Ovary (tissue), 9 donors: ENCODE data around the gene SDF2. TPM values are rescaled to one million over a fixed set of nuclear protein-coding genes. Genes with fewer than 3 reads are reported as not detected.
A peak's percentile ranks its signal among the peaks of the same experiment; 100 is the strongest.

Experiments used
- DNase-seq, 5 donors: peaks; one replicate each; pipeline ENCODE4 v3.0.0-alpha.2; 2019 to 2020
- H3K27ac ChIP-seq, 2 donors: fragments of 200-600 bp; one replicate each; pipeline versions ENCODE4 v1.5.1 to v1.8.0; 2019 to 2022
- H3K27me3 ChIP-seq: fragments of 200-600 bp; one replicate; pipeline ENCODE4 v1.8.0; 2022
- H3K36me3 ChIP-seq: fragments of 200-600 bp; sonication (generic); one replicate; pipeline ENCODE4 v1.5.1; 2019
- H3K4me1 ChIP-seq: one replicate; pipeline ENCODE4 v1.8.1; 2013; ENCODE audit warnings: mild to moderate bottlenecking, moderate library complexity; ENCODE audit not compliant: insufficient read depth
- H3K4me3 ChIP-seq: fragments of 200-600 bp; sonication (generic); one replicate; pipeline ENCODE4 v1.5.1; 2017
- H3K9me3 ChIP-seq, 2 donors: fragments of 200-600 bp in 1 of 2; sonication (generic) in 1 of 2; one replicate each; pipeline versions ENCODE4 v1.5.1 to v1.8.1; 2013 to 2019; ENCODE audit warnings: mild to moderate bottlenecking in 1 of 2, moderate library complexity in 1 of 2
- EP300 ChIP-seq: sonication (generic); formaldehyde crosslinking; IDR thresholded peaks from one replicate; pipeline ENCODE4 v1.6.1; 2017; ENCODE audit warnings: antibody characterized with exemption
- POLR2A ChIP-seq: fragments of 450-650 bp; IDR thresholded peaks from one replicate; pipeline ENCODE4 v1.6.1; 2017; ENCODE audit warnings: antibody characterized with exemption, mild to moderate bottlenecking, moderate library complexity
- WGBS, 3 donors: extraction: QIAGEN DNeasy Blood & Tissue Kit in 1 of 3; methylation state at CpG; one replicate each; pipeline versions ENCODE4 v1.1.5 to v1.1.7; 2013 to 2017; 5-methylcytosine and 5-hydroxymethylcytosine counted together
- intact Hi-C, 4 donors: fragments of 100-400 bp; cut with DNase I; formaldehyde crosslinking; loops; one replicate each; pipeline versions ENCODE4 v1.11.0 to v1.15.1; 2022 to 2023
- polyA plus RNA-seq, 2 donors: library from polyadenylated mRNA; stranded (reverse); fragments of 200-250 nt in 1 of 2; fragments of 350-450 nt in 1 of 2; fragmentation: Illumina TruSeq in 1 of 2; extraction: RNeasy Lipid Tissue Mini Kit (QIAGEN cat#74804) in 1 of 2; gene quantifications; one replicate each; pipeline ENCODE4 v1.2.3, GENCODE V29; 2013 to 2014
- total RNA-seq, 7 donors: library from RNA; depleted of rRNA in 2 of 7; stranded (reverse); fragments of >200 nt in 2 of 7; fragmentation: NEBNext Ultra II Directional in 3 of 7; extraction: Animal tissue kit (Norgen Biotek cat#: 25700) in 3 of 7; gene quantifications; one replicate each; pipeline versions ENCODE4 v1.1.0 to v1.2.4, GENCODE V29; 2016 to 2023
- TF ChIP-seq, protein P1 (sequence below), 3 donors: fragments of 450-650 bp in 2 of 3; fragments of 200-600 bp in 1 of 3; IDR thresholded peaks; one replicate each; pipeline versions ENCODE4 v1.5.1 to v1.8.0; 2016 to 2022; ENCODE audit warnings: antibody characterized with exemption in 3 of 3, mild to moderate bottlenecking in 1 of 3
- donor health status: DM: no; HTN: no; CAD: no; lungs with moderate emphysema.
- donor health status: DM: no; HTN: no; CAD: no.
- donor health status: Bipolar disorder and iron deficiency.
- donor health status: DM: yes; HTN: yes; CAD: no.
- donor health status: DM: no; HTN: no; CAD: no.
- donor health status: DM: yes; HTN: yes; CAD: no.

The SDF2 gene
- total and polyA plus RNA-seq, 9 donors: 33.9 to 118 (median 46.8) TPM

DNA sequence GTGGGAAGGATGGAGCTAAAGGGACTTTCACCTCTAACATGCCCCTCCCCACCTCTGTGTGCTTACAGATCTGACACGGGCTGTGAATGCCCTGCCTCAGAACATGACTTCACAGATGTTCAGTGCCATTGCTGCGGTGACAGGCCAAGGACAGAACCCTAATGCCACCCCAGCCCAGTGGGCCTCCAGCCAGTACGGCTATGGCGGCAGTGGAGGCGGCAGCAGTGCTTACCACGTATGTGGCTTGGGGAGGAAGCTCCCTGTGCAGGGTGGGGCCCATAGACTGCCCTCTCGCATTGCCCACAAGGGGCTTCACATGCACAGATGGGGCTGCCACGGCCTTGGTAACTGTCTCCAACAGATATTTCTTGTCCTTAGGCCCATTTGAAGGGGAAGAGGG, 38.6 kb upstream of the SDF2 start:
- Histone ChIP-seq H3K4me1 (no peaks in the 10 kb centered on the region), H3K4me3 (no peak overlapping the region), H3K27ac (no peak overlapping the region), H3K9me3 (no peaks in the 10 kb centered on the region), H3K36me3 (peaks cover 2% of the 10 kb centered on the region), H3K27me3 (no peaks in the 10 kb centered on the region)
- WGBS, 3 donors: 79 to 85% (median 81%) methylated on average over 8 of the region's 8 CpGs
- TF ChIP-seq POLR2A (no peak), EP300 (no peak)
- TF ChIP-seq, protein P1, sequence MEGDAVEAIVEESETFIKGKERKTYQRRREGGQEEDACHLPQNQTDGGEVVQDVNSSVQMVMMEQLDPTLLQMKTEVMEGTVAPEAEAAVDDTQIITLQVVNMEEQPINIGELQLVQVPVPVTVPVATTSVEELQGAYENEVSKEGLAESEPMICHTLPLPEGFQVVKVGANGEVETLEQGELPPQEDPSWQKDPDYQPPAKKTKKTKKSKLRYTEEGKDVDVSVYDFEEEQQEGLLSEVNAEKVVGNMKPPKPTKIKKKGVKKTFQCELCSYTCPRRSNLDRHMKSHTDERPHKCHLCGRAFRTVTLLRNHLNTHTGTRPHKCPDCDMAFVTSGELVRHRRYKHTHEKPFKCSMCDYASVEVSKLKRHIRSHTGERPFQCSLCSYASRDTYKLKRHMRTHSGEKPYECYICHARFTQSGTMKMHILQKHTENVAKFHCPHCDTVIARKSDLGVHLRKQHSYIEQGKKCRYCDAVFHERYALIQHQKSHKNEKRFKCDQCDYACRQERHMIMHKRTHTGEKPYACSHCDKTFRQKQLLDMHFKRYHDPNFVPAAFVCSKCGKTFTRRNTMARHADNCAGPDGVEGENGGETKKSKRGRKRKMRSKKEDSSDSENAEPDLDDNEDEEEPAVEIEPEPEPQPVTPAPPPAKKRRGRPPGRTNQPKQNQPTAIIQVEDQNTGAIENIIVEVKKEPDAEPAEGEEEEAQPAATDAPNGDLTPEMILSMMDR (IDR thresholded peaks at IDR 0.05): no peak
- intact Hi-C loops: loop anchor here in 1 of 4 donors (10.0 kb wide), 1 partner anchor 45 kb away; no protein-coding TSS in a partner anchor
- peak in 1 of 5 donors; percentile 21 for DNase-seq

DNA sequence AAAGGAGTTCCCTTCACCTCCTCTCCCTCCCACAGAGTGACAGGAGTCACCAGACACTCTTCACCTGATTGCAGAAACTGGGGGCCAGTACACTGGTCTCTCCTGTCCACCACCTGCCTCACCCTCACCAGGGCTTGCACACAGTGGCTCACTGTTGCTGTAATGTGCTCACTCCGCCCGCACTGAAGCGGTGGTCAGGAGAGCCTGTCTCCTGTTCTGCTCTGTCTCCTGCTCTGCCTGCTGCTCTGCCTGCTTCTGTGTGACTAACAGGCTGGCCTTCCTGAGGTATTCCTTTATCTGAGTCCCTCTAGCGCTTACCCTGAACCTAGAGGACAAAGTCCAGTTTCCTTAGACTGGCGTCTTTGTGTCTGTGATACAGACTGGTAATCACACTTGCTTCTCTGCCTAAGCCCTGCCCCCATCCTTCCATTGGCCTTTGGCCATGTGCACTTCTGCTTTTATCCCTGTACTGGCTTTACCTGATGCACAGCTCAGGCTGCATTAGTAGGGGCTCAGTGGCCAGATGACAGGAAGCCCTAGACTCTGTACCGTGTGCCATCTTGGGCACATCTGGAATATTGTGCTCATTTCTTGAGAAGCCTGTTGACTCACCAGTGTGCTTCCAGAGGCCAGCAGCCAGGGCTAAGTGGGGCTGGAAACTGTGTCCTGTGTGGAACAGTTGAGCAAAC, 36.7 kb upstream of the SDF2 start:
- H3K9me3 ChIP-seq: no peaks in the 10 kb centered on the region
- no peak overlapping the region for H3K27ac ChIP-seq
- intact Hi-C loops: no loop called here
- 89 to 95% (median 90%) methylated on average over 6 of the region's 6 CpGs for WGBS, 3 donors
- TF ChIP-seq EP300 (no peak), POLR2A (no peak)
- TF ChIP-seq, protein P1 (IDR thresholded peaks at IDR 0.05): no peak
- peaks cover 2% of the 10 kb centered on the region for H3K36me3 ChIP-seq
- no peak overlapping the region for H3K4me3 ChIP-seq
- DNase-seq: no peak
- H3K4me1 ChIP-seq: no peaks in the 10 kb centered on the region
- H3K27me3 ChIP-seq: no peaks in the 10 kb centered on the region

- no peaks in the 10 kb centered on the region for H3K9me3 ChIP-seq
- no peak overlapping the region for H3K27ac ChIP-seq
- no peak overlapping the region for H3K4me3 ChIP-seq
- no peaks in the 10 kb centered on the region for H3K4me1 ChIP-seq
- DNase-seq: no peak
- WGBS, 3 donors: 65 to 97% (median 88%) methylated on average over 1 of the region's 1 CpG
- peaks cover 2% of the 10 kb centered on the region for H3K36me3 ChIP-seq
- TF ChIP-seq POLR2A: no peak
- no peak for TF ChIP-seq EP300
- TF ChIP-seq, protein P1 (IDR thresholded peaks at IDR 0.05): no peak
- H3K27me3 ChIP-seq: no peaks in the 10 kb centered on the region
- intact Hi-C loops: no loop called here
Observed at GRCh38 chr17:28693869-28694268, 32.2 kb upstream of the SDF2 start.

DNA sequence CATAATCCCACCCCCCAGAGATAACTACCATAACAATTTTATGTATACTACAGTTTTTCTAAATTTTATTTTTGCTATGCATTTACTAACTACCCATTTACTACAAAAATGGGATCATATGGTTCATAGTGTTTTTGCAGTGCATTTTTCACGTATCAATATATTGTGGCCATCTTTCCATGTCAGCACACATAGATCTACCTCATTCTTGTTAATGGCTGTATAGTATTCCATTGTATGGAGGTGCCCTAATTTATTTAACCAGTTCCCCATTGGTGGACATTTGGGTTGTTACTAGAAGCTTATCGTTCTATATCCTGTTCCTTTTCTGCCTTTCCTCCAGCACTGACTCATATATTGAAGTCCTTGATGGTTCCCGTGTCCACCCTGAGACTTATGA, 27.3 kb upstream of the SDF2 start:
- WGBS, 3 donors: 93 to 98% (median 96%) methylated on average over 3 of the region's 3 CpGs
- Histone ChIP-seq H3K27ac (no peak overlapping the region), H3K36me3 (no peaks in the 10 kb centered on the region), H3K9me3 (no peaks in the 10 kb centered on the region), H3K4me3 (no peak overlapping the region), H3K4me1 (no peaks in the 10 kb centered on the region), H3K27me3 (no peaks in the 10 kb centered on the region)
- no peak for TF ChIP-seq EP300
- no peak for TF ChIP-seq POLR2A
- TF ChIP-seq, protein P1 (IDR thresholded peaks at IDR 0.05): no peak
- intact Hi-C loops: no loop called here
- DNase-seq: no peak
